Fibroblast of villous mesenchyme (primary cell): ENCODE data around the gene RFPL4A. TPM values are rescaled to one million over a fixed set of nuclear protein-coding genes. Genes with fewer than 3 reads are reported as not detected.
"Not testable (repeated sequence)": the region's sequence is repeated elsewhere in the genome, so short reads cannot be mapped to it uniquely, and the experiment has no call there.

Source experiments
- DNase-seq: peaks from one replicate; pipeline ENCODE4 v3.0.0-alpha.2; 2010; ENCODE audit warnings: low read depth
- H3K4me3 ChIP-seq: 2 replicates; pipeline ENCODE4 v1.5.1; 2011; ENCODE audit warnings: low read depth, mild to moderate bottlenecking, low read length
- CTCF ChIP-seq: IDR thresholded peaks from 2 replicates; pipeline ENCODE4 v1.5.1; 2012; ENCODE audit warnings: low read depth, mild to moderate bottlenecking, low read length; ENCODE audit not compliant: insufficient read depth
- total RNA-seq: library from RNA; depleted of rRNA; stranded (reverse); fragments of >200 nt; gene quantifications from 2 replicates; pipeline ENCODE4 v1.2.3, GENCODE V29; 2012

Gene RFPL4A
- total RNA-seq, 1 donor = not detected

- no peak for DNase-seq
- TF ChIP-seq CTCF = no peak
Measured at GRCh38 chr19:55720801-55721200, 38.1 kb upstream of the RFPL4A start.

GRCh38 chr19:55723491-55723890 lies 35.4 kb upstream of the RFPL4A start:
- no peak for DNase-seq
- H3K4me3 ChIP-seq = no peak overlapping the region

More at GRCh38 chr19:55720801-55721200, 38.1 kb upstream of the RFPL4A start:
- H3K4me3 ChIP-seq = no peak overlapping the region

GRCh38 chr19:55730378-55730777 lies 28.5 kb upstream of the RFPL4A start:
- DNase-seq, H3K4me3 ChIP-seq: not testable (repeated sequence)

More at GRCh38 chr19:55723491-55723890, 35.4 kb upstream of the RFPL4A start:
- TF ChIP-seq CTCF = no peak

- H3K4me3 ChIP-seq = no peak within 1 kb of the TSS
- TF ChIP-seq CTCF = no peak
- no peak for DNase-seq
Measured at GRCh38 chr19:55738302-55738701, 20.6 kb upstream of the RFPL4A start, which contains the start of gene NLRP9. Gene NLRP9 (minus strand): TSS chr19:55738402. CDS start chr19:55738374, 28 bp downstream.

GRCh38 chr19:55750715-55751114 lies 8.2 kb upstream of the RFPL4A start:
- DNase-seq = no peak
- H3K4me3 ChIP-seq = no peak overlapping the region
- no peak for TF ChIP-seq CTCF

- TF ChIP-seq CTCF = no peak
- DNase-seq = no peak
- no peak overlapping the region for H3K4me3 ChIP-seq
Measured at GRCh38 chr19:55753401-55753800, 5.5 kb upstream of the RFPL4A start.

- DNase-seq, H3K4me3 ChIP-seq: not testable (repeated sequence)
Measured at GRCh38 chr19:55756808-55757207, 2.1 kb upstream of the RFPL4A start.

- H3K4me3 ChIP-seq = no peak overlapping the region
- no peak for DNase-seq
- TF ChIP-seq CTCF = no peak
Measured at GRCh38 chr19:55766466-55766865, 7.6 kb downstream of the RFPL4A start.

- not testable (repeated sequence) for DNase-seq
Measured at GRCh38 chr19:55768818-55769217, 9.9 kb downstream of the RFPL4A start, which contains the start of gene RFPL4AL1. Gene RFPL4AL1 (plus strand): TSS chr19:55769118. CDS start chr19:55771805, 2,687 bp downstream.

GRCh38 chr19:55769632-55770031 lies 10.7 kb downstream of the RFPL4A start:
- not testable (repeated sequence) for DNase-seq, H3K4me3 ChIP-seq

More at GRCh38 chr19:55768818-55769217, 9.9 kb downstream of the RFPL4A start, which contains the start of gene RFPL4AL1:
- H3K4me3 ChIP-seq = not testable (repeated sequence)
